T-helper 2 cell (primary cell): ENCODE results near the gene MROH2A.

Source experiments
- DNase-seq, 5 experiments: peaks; one replicate each; pipeline versions ENCODE4 v3.0.0 to v3.0.0-alpha.2; 2012 to 2022

Gene MROH2A

GRCh38 chr2:233761040-233761769 is 16.9 kb upstream of the MROH2A start:
- no peak for DNase-seq

GRCh38 chr2:233764264-233764663 is 13.9 kb upstream of the MROH2A start:
- DNase-seq, result no peak

- no peak for DNase-seq
These were observed 13.4 kb upstream of the MROH2A start for GRCh38 chr2:233764761-233765160.

- DNase-seq, result no peak
These were observed 11.7 kb upstream of the MROH2A start for GRCh38 chr2:233766416-233766815.

- DNase-seq, result no peak
These were observed 10.1 kb upstream of the MROH2A start for GRCh38 chr2:233768076-233768475.

GRCh38 chr2:233769260-233769659 is 8.9 kb upstream of the MROH2A start:
- no peak for DNase-seq

- DNase-seq, result no peak
These were observed 6.0 kb upstream of the MROH2A start for GRCh38 chr2:233772153-233772552.

- no peak for DNase-seq
These were observed 5.5 kb upstream of the MROH2A start for GRCh38 chr2:233772583-233772982.

GRCh38 chr2:233773854-233774253 is 4.3 kb upstream of the MROH2A start:
- no peak for DNase-seq

GRCh38 chr2:233775414-233775813 is 2.7 kb upstream of the MROH2A start:
- no peak for DNase-seq

- DNase-seq, result no peak
These were observed 1.6 kb downstream of the MROH2A start for GRCh38 chr2:233779722-233780121.

- DNase-seq, result no peak
These were observed 2.6 kb downstream of the MROH2A start for GRCh38 chr2:233780771-233781170.

- DNase-seq, result no peak
These were observed 11.4 kb downstream of the MROH2A start for GRCh38 chr2:233789554-233789953.

GRCh38 chr2:233791151-233791882 is 13.2 kb downstream of the MROH2A start:
- no peak for DNase-seq

GRCh38 chr2:233791883-233792329 is 13.8 kb downstream of the MROH2A start:
- DNase-seq, result no peak

- DNase-seq, result no peak
These were observed 14.6 kb downstream of the MROH2A start for GRCh38 chr2:233792720-233793119.

- DNase-seq, result no peak
These were observed 15.5 kb downstream of the MROH2A start for GRCh38 chr2:233793465-233794127.

- DNase-seq, result no peak
These were observed 16.1 kb downstream of the MROH2A start for GRCh38 chr2:233794128-233794658.

GRCh38 chr2:233795735-233796171 is 17.6 kb downstream of the MROH2A start:
- no peak for DNase-seq

- no peak for DNase-seq
These were observed 18.1 kb downstream of the MROH2A start for GRCh38 chr2:233796254-233796653.

- no peak for DNase-seq
These were observed 20.4 kb downstream of the MROH2A start for GRCh38 chr2:233798335-233799086.

GRCh38 chr2:233799087-233799665 is 21.0 kb downstream of the MROH2A start:
- DNase-seq, result no peak
